Measurements from ENCODE around the gene FSCN2. TPM values are rescaled to one million over a fixed set of nuclear protein-coding genes. Genes with fewer than 3 reads are reported as not detected.

Gene FSCN2
- total and polyA plus RNA-seq, 2 experiments from 2014 or later: 0.13 to 1.6 TPM

- DNase-seq (ENCODE audit: low spot score): no peak
- Histone ChIP-seq H2AFZ (no peak overlapping the region), H3K9me2 (ENCODE audit: insufficient read depth) (no peaks in the 10 kb centered on the region), H3K4me2 (no peak overlapping the region), H3K27ac (ENCODE audit: low read depth) (no peak overlapping the region), H4K20me1 (replicated peaks; ENCODE audit: insufficient read depth) (no peaks in the 10 kb centered on the region), H3K36me3 (ENCODE audit: insufficient read depth) (peaks cover 5% of the 10 kb centered on the region), H3K79me2 (replicated peaks; ENCODE audit: insufficient read depth) (peaks cover 5% of the 10 kb centered on the region; the same call in 1 of the 2 replicates), H3K4me1 (ENCODE audit: insufficient read depth) (peaks cover 8% of the 10 kb centered on the region; the same call in 1 of the 2 replicates), H3F3A (replicated peaks; ENCODE audit: low read depth) (peaks cover 15% of the 10 kb centered on the region), H3K4me3 (no peak overlapping the region), H3K27me3 (ENCODE audit: insufficient read depth) (no peaks in the 10 kb centered on the region)
- H3K27me3 Mint-ChIP-seq (ENCODE audit: insufficient read depth, low read depth, poor library complexity): peaks cover 26% of the 10 kb centered on the region
- TF ChIP-seq ETS1 (IDR thresholded peaks at IDR 0.05) (no peak), ZNF114 (CRISPR knock-in tag; IDR thresholded peaks at IDR 0.05) (no peak), STAT1 (IDR thresholded peaks at IDR 0.05; ENCODE audit: unreplicated experiment) (no peak), CREB1 (CRISPR knock-in tag; IDR thresholded peaks at IDR 0.05; ENCODE audit: low read depth) (no peak), EZH2phosphoT487 (IDR thresholded peaks at IDR 0.05; ENCODE audit: unreplicated experiment) (no peak), POLR2AphosphoS5 (IDR thresholded peaks at IDR 0.05; ENCODE audit: low read depth) (no peak), NANOG (IDR thresholded peaks at IDR 0.05; ENCODE audit: borderline replicate concordance) (no peak), EZH2 (IDR thresholded peaks at IDR 0.05; ENCODE audit: low read depth, unreplicated experiment) (no peak), ZNF331 (CRISPR knock-in tag; IDR thresholded peaks at IDR 0.05; ENCODE audit: low read depth) (no peak), REST (IDR thresholded peaks at IDR 0.05; ENCODE audit: unreplicated experiment) (no peak), JUNB (IDR thresholded peaks at IDR 0.05; ENCODE audit: unreplicated experiment) (no peak)
- TF ChIP-seq, protein P1, sequence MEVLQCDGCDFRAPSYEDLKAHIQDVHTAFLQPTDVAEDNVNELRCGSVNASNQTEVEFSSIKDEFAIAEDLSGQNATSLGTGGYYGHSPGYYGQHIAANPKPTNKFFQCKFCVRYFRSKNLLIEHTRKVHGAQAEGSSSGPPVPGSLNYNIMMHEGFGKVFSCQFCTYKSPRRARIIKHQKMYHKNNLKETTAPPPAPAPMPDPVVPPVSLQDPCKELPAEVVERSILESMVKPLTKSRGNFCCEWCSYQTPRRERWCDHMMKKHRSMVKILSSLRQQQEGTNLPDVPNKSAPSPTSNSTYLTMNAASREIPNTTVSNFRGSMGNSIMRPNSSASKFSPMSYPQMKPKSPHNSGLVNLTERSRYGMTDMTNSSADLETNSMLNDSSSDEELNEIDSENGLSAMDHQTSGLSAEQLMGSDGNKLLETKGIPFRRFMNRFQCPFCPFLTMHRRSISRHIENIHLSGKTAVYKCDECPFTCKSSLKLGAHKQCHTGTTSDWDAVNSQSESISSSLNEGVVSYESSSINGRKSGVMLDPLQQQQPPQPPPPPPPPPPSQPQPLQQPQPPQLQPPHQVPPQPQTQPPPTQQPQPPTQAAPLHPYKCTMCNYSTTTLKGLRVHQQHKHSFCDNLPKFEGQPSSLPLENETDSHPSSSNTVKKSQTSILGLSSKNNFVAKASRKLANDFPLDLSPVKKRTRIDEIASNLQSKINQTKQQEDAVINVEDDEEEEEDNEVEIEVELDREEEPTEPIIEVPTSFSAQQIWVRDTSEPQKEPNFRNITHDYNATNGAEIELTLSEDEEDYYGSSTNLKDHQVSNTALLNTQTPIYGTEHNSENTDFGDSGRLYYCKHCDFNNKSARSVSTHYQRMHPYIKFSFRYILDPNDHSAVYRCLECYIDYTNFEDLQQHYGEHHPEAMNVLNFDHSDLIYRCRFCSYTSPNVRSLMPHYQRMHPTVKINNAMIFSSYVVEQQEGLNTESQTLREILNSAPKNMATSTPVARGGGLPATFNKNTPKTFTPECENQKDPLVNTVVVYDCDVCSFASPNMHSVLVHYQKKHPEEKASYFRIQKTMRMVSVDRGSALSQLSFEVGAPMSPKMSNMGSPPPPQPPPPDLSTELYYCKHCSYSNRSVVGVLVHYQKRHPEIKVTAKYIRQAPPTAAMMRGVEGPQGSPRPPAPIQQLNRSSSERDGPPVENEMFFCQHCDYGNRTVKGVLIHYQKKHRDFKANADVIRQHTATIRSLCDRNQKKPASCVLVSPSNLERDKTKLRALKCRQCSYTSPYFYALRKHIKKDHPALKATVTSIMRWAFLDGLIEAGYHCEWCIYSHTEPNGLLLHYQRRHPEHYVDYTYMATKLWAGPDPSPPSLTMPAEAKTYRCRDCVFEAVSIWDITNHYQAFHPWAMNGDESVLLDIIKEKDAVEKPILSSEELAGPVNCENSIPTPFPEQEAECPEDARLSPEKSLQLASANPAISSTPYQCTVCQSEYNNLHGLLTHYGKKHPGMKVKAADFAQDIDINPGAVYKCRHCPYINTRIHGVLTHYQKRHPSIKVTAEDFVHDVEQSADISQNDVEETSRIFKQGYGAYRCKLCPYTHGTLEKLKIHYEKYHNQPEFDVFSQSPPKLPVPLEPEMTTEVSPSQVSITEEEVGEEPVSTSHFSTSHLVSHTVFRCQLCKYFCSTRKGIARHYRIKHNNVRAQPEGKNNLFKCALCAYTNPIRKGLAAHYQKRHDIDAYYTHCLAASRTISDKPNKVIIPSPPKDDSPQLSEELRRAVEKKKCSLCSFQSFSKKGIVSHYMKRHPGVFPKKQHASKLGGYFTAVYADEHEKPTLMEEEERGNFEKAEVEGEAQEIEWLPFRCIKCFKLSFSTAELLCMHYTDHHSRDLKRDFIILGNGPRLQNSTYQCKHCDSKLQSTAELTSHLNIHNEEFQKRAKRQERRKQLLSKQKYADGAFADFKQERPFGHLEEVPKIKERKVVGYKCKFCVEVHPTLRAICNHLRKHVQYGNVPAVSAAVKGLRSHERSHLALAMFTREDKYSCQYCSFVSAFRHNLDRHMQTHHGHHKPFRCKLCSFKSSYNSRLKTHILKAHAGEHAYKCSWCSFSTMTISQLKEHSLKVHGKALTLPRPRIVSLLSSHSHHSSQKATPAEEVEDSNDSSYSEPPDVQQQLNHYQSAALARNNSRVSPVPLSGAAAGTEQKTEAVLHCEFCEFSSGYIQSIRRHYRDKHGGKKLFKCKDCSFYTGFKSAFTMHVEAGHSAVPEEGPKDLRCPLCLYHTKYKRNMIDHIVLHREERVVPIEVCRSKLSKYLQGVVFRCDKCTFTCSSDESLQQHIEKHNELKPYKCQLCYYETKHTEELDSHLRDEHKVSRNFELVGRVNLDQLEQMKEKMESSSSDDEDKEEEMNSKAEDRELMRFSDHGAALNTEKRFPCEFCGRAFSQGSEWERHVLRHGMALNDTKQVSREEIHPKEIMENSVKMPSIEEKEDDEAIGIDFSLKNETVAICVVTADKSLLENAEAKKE (CRISPR knock-in tag; IDR thresholded peaks at IDR 0.05): no peak
- no peak overlapping the region; the same call in 2 of the 3 replicates for H3K4me3 Mint-ChIP-seq
- H3K4me1 Mint-ChIP-seq: peaks cover 20% of the 10 kb centered on the region
- H3K27ac Mint-ChIP-seq: no peak overlapping the region
- H3K9me3 Mint-ChIP-seq: no peaks in the 10 kb centered on the region
- ATAC-seq: no peak
- peaks cover 38% of the 10 kb centered on the region for H3K36me3 Mint-ChIP-seq (ENCODE audit: low read depth)
Observed at GRCh38 chr17:81556175-81556691, 28.1 kb downstream of the FSCN2 start.
